HG02973 (cell line): ENCODE data around the gene ADAM33.

Experiments used
- ATAC-seq: cut with Tn5 transposase; IDR thresholded peaks from one replicate; pipeline ENCODE4 v1.9.1; 2021; ENCODE audit warnings: moderate library complexity; ENCODE audit not compliant: unreplicated experiment

The ADAM33 gene

GRCh38 chr20:3710703-3711483 is 29.1 kb upstream of the ADAM33 start:
- no peak for ATAC-seq

- no peak for ATAC-seq
Measured at GRCh38 chr20:3710011-3710466, 28.2 kb upstream of the ADAM33 start.

- no peak for ATAC-seq
Measured at GRCh38 chr20:3707508-3707899, 25.7 kb upstream of the ADAM33 start.

- no peak for ATAC-seq
Measured at GRCh38 chr20:3706774-3707507, 25.1 kb upstream of the ADAM33 start.

GRCh38 chr20:3705970-3706739 is 24.3 kb upstream of the ADAM33 start:
- ATAC-seq, result no peak

GRCh38 chr20:3705491-3705969 is 23.7 kb upstream of the ADAM33 start:
- ATAC-seq, result no peak

GRCh38 chr20:3704087-3704486 is 22.3 kb upstream of the ADAM33 start:
- ATAC-seq, result no peak

GRCh38 chr20:3702611-3703391 is 21.0 kb upstream of the ADAM33 start:
- no peak for ATAC-seq

- ATAC-seq, result no peak
Measured at GRCh38 chr20:3701061-3701998, 19.5 kb upstream of the ADAM33 start.

- ATAC-seq, result no peak
Measured at GRCh38 chr20:3699037-3699436, 17.2 kb upstream of the ADAM33 start.

- ATAC-seq, result no peak
Measured at GRCh38 chr20:3698591-3699001, 16.8 kb upstream of the ADAM33 start.

- ATAC-seq, result no peak
Measured at GRCh38 chr20:3697588-3698305, 15.9 kb upstream of the ADAM33 start.

- no peak for ATAC-seq
Measured at GRCh38 chr20:3696745-3697587, 15.2 kb upstream of the ADAM33 start.

- no peak for ATAC-seq
Measured at GRCh38 chr20:3696200-3696599, 14.4 kb upstream of the ADAM33 start.

- no peak for ATAC-seq
Measured at GRCh38 chr20:3694864-3695263, 13.1 kb upstream of the ADAM33 start.

- no peak for ATAC-seq
Measured at GRCh38 chr20:3693376-3693775, 11.6 kb upstream of the ADAM33 start.

GRCh38 chr20:3692706-3693294 is 11.0 kb upstream of the ADAM33 start:
- no peak for ATAC-seq

- ATAC-seq, result no peak
Measured at GRCh38 chr20:3691897-3692296, 10.1 kb upstream of the ADAM33 start.
